ENCODE measurements around the gene TMUB2.

DNA sequence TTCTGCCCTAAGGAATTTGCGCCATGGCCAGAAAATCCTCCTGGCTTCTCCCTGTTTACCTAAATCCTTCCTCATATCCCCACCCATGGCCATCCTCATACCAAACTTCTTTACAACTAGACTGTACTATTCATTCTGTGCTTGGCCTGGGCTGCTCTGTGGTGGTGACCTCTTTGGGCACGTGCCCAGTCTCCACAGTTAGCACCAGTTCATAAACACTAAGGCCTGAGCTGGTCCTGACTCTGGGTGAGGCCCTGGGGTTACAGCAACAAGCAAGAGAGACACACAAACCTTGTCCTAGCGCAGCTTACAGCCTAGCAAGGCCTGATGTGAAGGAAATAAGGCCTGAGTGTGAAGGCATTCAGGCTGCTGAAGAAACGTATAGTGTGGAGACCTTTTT lies 16.0 kb downstream of the TMUB2 start:
- no peak for TF ChIP-seq POLR2A (IDR thresholded peaks at IDR 0.05)
- TF ChIP-seq, protein P1, sequence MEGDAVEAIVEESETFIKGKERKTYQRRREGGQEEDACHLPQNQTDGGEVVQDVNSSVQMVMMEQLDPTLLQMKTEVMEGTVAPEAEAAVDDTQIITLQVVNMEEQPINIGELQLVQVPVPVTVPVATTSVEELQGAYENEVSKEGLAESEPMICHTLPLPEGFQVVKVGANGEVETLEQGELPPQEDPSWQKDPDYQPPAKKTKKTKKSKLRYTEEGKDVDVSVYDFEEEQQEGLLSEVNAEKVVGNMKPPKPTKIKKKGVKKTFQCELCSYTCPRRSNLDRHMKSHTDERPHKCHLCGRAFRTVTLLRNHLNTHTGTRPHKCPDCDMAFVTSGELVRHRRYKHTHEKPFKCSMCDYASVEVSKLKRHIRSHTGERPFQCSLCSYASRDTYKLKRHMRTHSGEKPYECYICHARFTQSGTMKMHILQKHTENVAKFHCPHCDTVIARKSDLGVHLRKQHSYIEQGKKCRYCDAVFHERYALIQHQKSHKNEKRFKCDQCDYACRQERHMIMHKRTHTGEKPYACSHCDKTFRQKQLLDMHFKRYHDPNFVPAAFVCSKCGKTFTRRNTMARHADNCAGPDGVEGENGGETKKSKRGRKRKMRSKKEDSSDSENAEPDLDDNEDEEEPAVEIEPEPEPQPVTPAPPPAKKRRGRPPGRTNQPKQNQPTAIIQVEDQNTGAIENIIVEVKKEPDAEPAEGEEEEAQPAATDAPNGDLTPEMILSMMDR (IDR thresholded peaks at IDR 0.05), result no peak

All from Peyer's patch (tissue), 4 donors.